Measurements from ENCODE around the gene GRIK1. TPM values are rescaled to one million over a fixed set of nuclear protein-coding genes. Genes with fewer than 3 reads are reported as not detected.

The GRIK1 gene
- total RNA-seq, 1 donor from 2014 or later: not detected

- no peak for DNase-seq (ENCODE audit: low spot score)
- Mint-ChIP-seq H3K9me3 (ENCODE audit: unreplicated experiment) (no peaks in the 10 kb centered on the region), H3K4me1 (ENCODE audit: unreplicated experiment) (peaks cover 8% of the 10 kb centered on the region), H3K36me3 (ENCODE audit: low read depth, unreplicated experiment) (peaks cover 3% of the 10 kb centered on the region), H3K4me3 (ENCODE audit: unreplicated experiment) (no peak overlapping the region), H3K27me3 (ENCODE audit: unreplicated experiment) (no peaks in the 10 kb centered on the region), H3K27ac (ENCODE audit: unreplicated experiment) (no peak overlapping the region)
- TF ChIP-seq CTCF (IDR thresholded peaks at IDR 0.05; ENCODE audit: unreplicated experiment): no peak
Observed at GRCh38 chr21:29655577-29655976, 284.2 kb downstream of the GRIK1 start.

GRCh38 chr21:29654855-29655254 is 284.9 kb downstream of the GRIK1 start:
- no peak for DNase-seq (ENCODE audit: low spot score)
- Mint-ChIP-seq H3K27ac (ENCODE audit: unreplicated experiment) (no peak overlapping the region), H3K36me3 (ENCODE audit: low read depth, unreplicated experiment) (peaks cover 3% of the 10 kb centered on the region), H3K4me1 (ENCODE audit: unreplicated experiment) (peaks cover 8% of the 10 kb centered on the region), H3K27me3 (ENCODE audit: unreplicated experiment) (no peaks in the 10 kb centered on the region), H3K9me3 (ENCODE audit: unreplicated experiment) (no peaks in the 10 kb centered on the region), H3K4me3 (ENCODE audit: unreplicated experiment) (no peak overlapping the region)
- TF ChIP-seq CTCF (IDR thresholded peaks at IDR 0.05; ENCODE audit: unreplicated experiment): no peak

GRCh38 chr21:29654203-29654602 is 285.6 kb downstream of the GRIK1 start:
- H3K27ac Mint-ChIP-seq (ENCODE audit: unreplicated experiment): no peak overlapping the region
- H3K9me3 Mint-ChIP-seq (ENCODE audit: unreplicated experiment): no peaks in the 10 kb centered on the region
- peaks cover 3% of the 10 kb centered on the region for H3K36me3 Mint-ChIP-seq (ENCODE audit: low read depth, unreplicated experiment)
- TF ChIP-seq CTCF (IDR thresholded peaks at IDR 0.05; ENCODE audit: unreplicated experiment): no peak
- H3K4me1 Mint-ChIP-seq (ENCODE audit: unreplicated experiment): peaks cover 8% of the 10 kb centered on the region
- no peaks in the 10 kb centered on the region for H3K27me3 Mint-ChIP-seq (ENCODE audit: unreplicated experiment)
- no peak for DNase-seq (ENCODE audit: low spot score)
- H3K4me3 Mint-ChIP-seq (ENCODE audit: unreplicated experiment): no peak overlapping the region

GRCh38 chr21:29650523-29651022 is 289.2 kb downstream of the GRIK1 start:
- no peak for DNase-seq (ENCODE audit: low spot score)
- Mint-ChIP-seq H3K36me3 (ENCODE audit: low read depth, unreplicated experiment) (peaks cover 2% of the 10 kb centered on the region), H3K4me1 (ENCODE audit: unreplicated experiment) (no peaks in the 10 kb centered on the region), H3K27me3 (ENCODE audit: unreplicated experiment) (no peaks in the 10 kb centered on the region), H3K27ac (ENCODE audit: unreplicated experiment) (no peak overlapping the region), H3K9me3 (ENCODE audit: unreplicated experiment) (no peaks in the 10 kb centered on the region), H3K4me3 (ENCODE audit: unreplicated experiment) (no peak overlapping the region)
- TF ChIP-seq CTCF (IDR thresholded peaks at IDR 0.05; ENCODE audit: unreplicated experiment): no peak

- no peaks in the 10 kb centered on the region for H3K27me3 Mint-ChIP-seq (ENCODE audit: unreplicated experiment)
- no peak for DNase-seq (ENCODE audit: low spot score)
- no peak overlapping the region for H3K4me3 Mint-ChIP-seq (ENCODE audit: unreplicated experiment)
- no peaks in the 10 kb centered on the region for H3K9me3 Mint-ChIP-seq (ENCODE audit: unreplicated experiment)
- H3K4me1 Mint-ChIP-seq (ENCODE audit: unreplicated experiment): no peaks in the 10 kb centered on the region
- H3K36me3 Mint-ChIP-seq (ENCODE audit: low read depth, unreplicated experiment): no peaks in the 10 kb centered on the region
- no peak for TF ChIP-seq CTCF (IDR thresholded peaks at IDR 0.05; ENCODE audit: unreplicated experiment)
- H3K27ac Mint-ChIP-seq (ENCODE audit: unreplicated experiment): no peak overlapping the region
Observed at GRCh38 chr21:29649406-29649814, 290.4 kb downstream of the GRIK1 start.
